BLaER1 treated with 17β-estradiol and CSF1 and Interleukin-3, amounts not matched to agents 10 nM and 100 nM (cell line): ENCODE results near the gene USH2A.

Experiments
- H3K27ac ChIP-seq, 11 experiments: shearing (Covaris generic); formaldehyde crosslinking; 2 replicates each; pipeline ENCODE4 v1.8.1; 2022
- H3K27me3 ChIP-seq, 11 experiments: shearing (Covaris generic); formaldehyde crosslinking; 2 replicates each; pipeline ENCODE4 v1.8.1; 2022
- H3K36me3 ChIP-seq, 11 experiments: shearing (Covaris generic); formaldehyde crosslinking; 2 replicates each; pipeline ENCODE4 v1.8.1; 2022
- H3K4me1 ChIP-seq, 10 experiments: shearing (Covaris generic); formaldehyde crosslinking; 2 replicates each; pipeline ENCODE4 v1.8.1; 2022
- H3K4me2 ChIP-seq, 11 experiments: shearing (Covaris generic); formaldehyde crosslinking; 2 replicates each; pipeline ENCODE4 v1.8.1; 2022
- H3K4me3 ChIP-seq, 10 experiments: shearing (Covaris generic); formaldehyde crosslinking; 2 replicates each; pipeline ENCODE4 v1.8.1; 2022
- H3K9ac ChIP-seq, 11 experiments: shearing (Covaris generic); formaldehyde crosslinking; 2 replicates each; pipeline ENCODE4 v1.8.1; 2022
- H3K9me3 ChIP-seq, 11 experiments: shearing (Covaris generic); formaldehyde crosslinking; replicated peaks in 1 of 11; 2 replicates each; pipeline ENCODE4 v1.8.1; 2022
- H4K20me1 ChIP-seq, 11 experiments: shearing (Covaris generic); formaldehyde crosslinking; 2 replicates each; pipeline ENCODE4 v1.8.1; 2022
- Cebpa-rat ChIP-seq, 11 experiments: shearing (Covaris generic); IDR thresholded peaks; 2 replicates each; pipeline ENCODE4 v1.8.1; 2022

The USH2A gene

DNA sequence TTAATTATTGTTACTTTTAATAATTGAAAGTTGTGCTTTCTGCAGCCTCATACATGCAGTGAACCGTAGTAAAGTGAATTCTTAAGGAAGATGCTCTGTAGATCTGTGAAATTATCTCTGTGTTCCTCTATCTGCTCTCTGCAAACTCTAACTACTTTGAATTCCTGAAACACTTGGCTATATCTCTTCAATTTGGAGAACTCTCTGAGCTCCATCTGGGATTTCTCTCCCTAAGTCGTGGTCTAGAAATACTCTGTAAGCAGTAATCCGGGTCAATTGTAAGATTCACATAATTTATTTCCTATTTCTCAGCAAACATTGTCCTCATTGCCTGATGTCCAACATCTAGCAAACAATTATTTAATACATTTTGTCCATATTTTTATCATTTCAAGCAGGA is 164.9 kb downstream of the USH2A start:
- Histone ChIP-seq H3K36me3 (no peaks in the 10 kb centered on the region), H3K4me3 (no peak overlapping the region), H3K27ac (no peak overlapping the region), H3K9me3 (no peaks in the 10 kb centered on the region), H3K4me2 (no peak overlapping the region), H4K20me1 (no peaks in the 10 kb centered on the region), H3K4me1 (no peaks in the 10 kb centered on the region), H3K9ac (no peak overlapping the region), H3K27me3 (no peaks in the 10 kb centered on the region)
- TF ChIP-seq Cebpa-rat (IDR thresholded peaks at IDR 0.05), result no peak

DNA sequence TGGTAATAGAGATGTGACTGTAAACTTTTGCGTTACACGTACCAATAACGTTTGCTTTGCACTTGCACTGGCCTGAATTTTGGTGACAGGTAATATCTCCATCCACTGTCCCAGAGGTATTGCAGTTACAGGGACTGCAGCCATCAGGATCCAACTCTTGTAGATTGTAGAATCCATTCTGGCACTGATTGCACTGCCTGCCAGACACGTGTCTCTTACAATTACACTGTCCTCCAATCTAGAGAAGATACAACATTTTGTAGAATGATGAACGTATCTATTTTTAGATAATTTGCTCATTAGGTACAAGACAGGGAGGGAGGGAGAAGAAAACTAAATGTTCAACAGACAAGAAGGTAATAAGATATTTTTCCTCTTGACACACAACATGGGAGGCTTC is 172.4 kb downstream of the USH2A start:
- no peaks in the 10 kb centered on the region for H3K9me3 ChIP-seq
- H3K4me3 ChIP-seq, result no peak overlapping the region
- no peak for TF ChIP-seq Cebpa-rat (IDR thresholded peaks at IDR 0.05)
- no peak overlapping the region for H3K9ac ChIP-seq
- peak overlapping the region in 4 of 11 experiments; percentile 1 to 19 (median 4); a peak in 2 of 22 replicates for H3K4me2 ChIP-seq
- no peaks in the 10 kb centered on the region for H3K27me3 ChIP-seq
- H4K20me1 ChIP-seq, result no peaks in the 10 kb centered on the region
- no peaks in the 10 kb centered on the region for H3K36me3 ChIP-seq
- peaks cover 0 to 6% (median 2%) of the 10 kb centered on the region in 10 experiments; a peak in 8 of 20 replicates for H3K4me1 ChIP-seq
- no peak overlapping the region for H3K27ac ChIP-seq

DNA sequence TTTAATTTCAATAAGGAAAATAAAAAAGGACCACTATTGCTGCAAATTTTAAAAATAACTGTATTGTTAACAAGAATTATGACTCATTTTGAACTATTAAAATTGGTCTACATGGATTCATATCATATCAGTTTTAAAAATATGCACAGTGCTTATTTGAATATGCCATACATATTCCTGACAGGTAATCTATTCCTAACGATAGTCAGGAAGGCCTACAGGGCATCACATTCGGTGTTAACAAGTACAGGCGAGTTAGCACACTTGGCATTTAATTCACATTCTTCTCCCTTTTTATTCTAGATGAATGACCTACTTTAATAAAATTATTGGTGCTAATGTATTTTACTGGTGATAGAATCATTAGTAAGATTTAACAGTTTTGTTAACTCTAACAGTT is 174.6 kb downstream of the USH2A start:
- Histone ChIP-seq H4K20me1 (no peaks in the 10 kb centered on the region), H3K4me1 (peaks cover 0 to 6% (median 2%) of the 10 kb centered on the region in 10 experiments; a peak in 8 of 20 replicates), H3K36me3 (no peaks in the 10 kb centered on the region), H3K4me2 (no peak overlapping the region), H3K9ac (no peak overlapping the region), H3K27me3 (no peaks in the 10 kb centered on the region), H3K9me3 (no peaks in the 10 kb centered on the region), H3K27ac (no peak overlapping the region), H3K4me3 (no peak overlapping the region)
- no peak for TF ChIP-seq Cebpa-rat (IDR thresholded peaks at IDR 0.05)

DNA sequence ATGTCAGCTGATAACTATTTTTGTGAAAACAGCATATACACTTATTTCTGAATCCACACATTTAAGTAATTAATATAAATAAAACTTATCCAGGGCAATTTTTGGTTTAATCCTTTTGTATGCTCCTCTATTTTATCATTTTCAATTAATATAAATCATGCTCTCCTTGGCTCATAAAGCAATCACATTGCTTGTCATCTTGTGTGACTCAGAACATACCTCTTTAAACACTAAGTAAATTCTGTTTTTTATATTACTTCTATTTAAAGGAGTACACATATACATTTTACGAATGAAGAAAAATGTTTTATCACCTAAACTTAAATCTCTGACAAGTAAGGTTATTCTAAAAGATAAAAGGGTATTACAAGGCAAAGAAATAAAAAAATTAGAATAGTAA is 175.3 kb downstream of the USH2A start:
- Histone ChIP-seq H3K9me3 (no peaks in the 10 kb centered on the region), H3K4me3 (no peak overlapping the region), H3K9ac (no peak overlapping the region), H4K20me1 (no peaks in the 10 kb centered on the region), H3K4me1 (peaks cover 0 to 6% (median 2%) of the 10 kb centered on the region in 10 experiments; a peak in 8 of 20 replicates), H3K36me3 (no peaks in the 10 kb centered on the region), H3K27me3 (no peaks in the 10 kb centered on the region), H3K4me2 (no peak overlapping the region), H3K27ac (no peak overlapping the region)
- TF ChIP-seq Cebpa-rat (IDR thresholded peaks at IDR 0.05), result no peak

DNA sequence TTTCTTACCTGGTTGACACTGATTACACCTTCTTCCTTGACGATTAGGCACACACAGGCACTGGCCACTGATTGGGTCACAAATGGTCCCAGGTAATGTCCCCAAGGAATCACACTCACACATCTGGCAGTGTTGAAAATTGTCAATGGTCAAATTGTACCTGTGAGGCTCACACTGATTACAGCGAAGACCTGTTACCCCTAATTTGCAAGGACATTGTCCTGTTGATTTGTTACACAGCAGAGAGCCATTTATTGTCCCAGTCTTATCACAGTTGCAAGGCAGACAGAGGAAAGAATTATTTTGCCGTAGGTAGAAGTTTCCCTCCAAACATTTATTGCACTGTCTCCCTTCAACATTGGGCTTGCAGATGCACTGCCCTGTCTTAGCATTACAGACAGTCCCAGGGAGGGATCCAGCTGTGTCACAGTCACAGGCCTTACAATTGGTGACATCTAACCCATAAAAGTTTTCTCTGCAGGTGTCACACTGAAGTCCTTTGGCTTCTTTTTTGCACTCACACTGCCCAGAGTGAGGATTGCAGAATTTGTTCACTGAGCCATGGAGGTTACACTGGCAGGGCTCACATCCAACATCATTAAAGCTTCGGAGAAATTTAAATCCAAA is 176.6 kb downstream of the USH2A start:
- H3K9me3 ChIP-seq, result no peaks in the 10 kb centered on the region
- no peaks in the 10 kb centered on the region for H4K20me1 ChIP-seq
- no peaks in the 10 kb centered on the region for H3K27me3 ChIP-seq
- H3K4me1 ChIP-seq, result peaks cover 0 to 6% (median 2%) of the 10 kb centered on the region in 10 experiments; a peak in 8 of 20 replicates
- H3K4me2 ChIP-seq, result no peak overlapping the region
- no peaks in the 10 kb centered on the region for H3K36me3 ChIP-seq
- no peak overlapping the region for H3K9ac ChIP-seq
- TF ChIP-seq Cebpa-rat (IDR thresholded peaks at IDR 0.05), result no peak
- no peak overlapping the region for H3K4me3 ChIP-seq
- no peak overlapping the region for H3K27ac ChIP-seq

DNA sequence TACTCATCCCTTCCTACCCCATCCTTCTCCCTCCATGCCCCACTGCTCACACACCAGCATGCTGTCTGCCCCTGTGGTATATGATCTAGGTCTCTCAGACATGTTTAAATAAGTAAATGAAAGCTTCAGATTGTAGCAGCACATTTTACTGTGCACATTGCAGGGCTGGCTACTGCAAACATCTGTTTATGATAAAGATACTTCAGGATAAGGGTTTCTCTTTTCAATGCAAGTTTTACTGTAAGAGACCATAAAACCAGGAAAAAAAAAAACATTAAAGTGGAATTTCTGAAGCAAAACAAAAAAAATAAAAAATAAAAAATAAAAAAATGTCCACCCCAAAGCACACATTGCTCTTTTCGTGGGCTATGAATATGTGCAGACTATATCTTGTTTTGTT is 184.4 kb downstream of the USH2A start:
- no peak overlapping the region for H3K4me2 ChIP-seq
- H3K4me1 ChIP-seq, result 0 out of 20 replicates have a peak, but pooled peaks cover 0 to 4% (median 0%) of the 10 kb centered on the region in 10 experiments
- no peak overlapping the region for H3K4me3 ChIP-seq
- no peak overlapping the region for H3K9ac ChIP-seq
- no peaks in the 10 kb centered on the region for H3K9me3 ChIP-seq
- H3K27me3 ChIP-seq, result no peaks in the 10 kb centered on the region
- no peak overlapping the region for H3K27ac ChIP-seq
- no peak for TF ChIP-seq Cebpa-rat (IDR thresholded peaks at IDR 0.05)
- H4K20me1 ChIP-seq, result no peaks in the 10 kb centered on the region
- H3K36me3 ChIP-seq, result no peaks in the 10 kb centered on the region

DNA sequence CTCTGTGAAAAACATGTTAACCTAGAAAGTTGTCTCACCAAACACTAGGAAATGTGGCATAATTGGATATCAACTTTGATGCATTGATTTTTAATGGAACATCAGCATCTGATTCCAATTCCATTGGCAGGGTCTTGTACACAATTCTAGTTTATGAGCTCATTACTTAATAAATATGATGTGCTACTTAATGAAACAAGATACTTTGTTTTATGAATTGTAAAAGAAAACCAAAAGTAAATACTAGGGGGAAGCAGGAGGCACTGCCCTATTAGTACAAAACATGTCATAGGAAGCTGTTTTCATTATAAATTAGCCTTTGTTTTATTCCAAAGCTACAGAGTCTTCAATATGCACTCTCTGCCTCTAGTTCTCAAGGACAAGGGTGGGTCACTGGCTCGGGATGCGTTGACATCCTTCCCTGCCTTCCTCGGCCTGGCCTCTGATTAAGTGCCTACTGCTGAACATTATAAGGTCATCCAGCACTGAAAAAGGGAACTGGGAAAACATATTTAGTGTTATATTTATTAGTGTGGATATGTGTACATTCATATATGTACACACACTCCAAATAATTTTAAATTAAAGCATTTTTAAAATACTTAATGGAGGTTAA is 185.2 kb downstream of the USH2A start:
- Histone ChIP-seq H3K4me3 (no peak overlapping the region), H3K27ac (no peak overlapping the region), H3K4me1 (0 out of 20 replicates have a peak, but pooled peaks cover 0 to 4% (median 0%) of the 10 kb centered on the region in 10 experiments), H3K4me2 (no peak overlapping the region), H4K20me1 (no peaks in the 10 kb centered on the region), H3K36me3 (no peaks in the 10 kb centered on the region), H3K27me3 (no peaks in the 10 kb centered on the region), H3K9ac (no peak overlapping the region), H3K9me3 (no peaks in the 10 kb centered on the region)
- TF ChIP-seq Cebpa-rat (IDR thresholded peaks at IDR 0.05), result no peak

DNA sequence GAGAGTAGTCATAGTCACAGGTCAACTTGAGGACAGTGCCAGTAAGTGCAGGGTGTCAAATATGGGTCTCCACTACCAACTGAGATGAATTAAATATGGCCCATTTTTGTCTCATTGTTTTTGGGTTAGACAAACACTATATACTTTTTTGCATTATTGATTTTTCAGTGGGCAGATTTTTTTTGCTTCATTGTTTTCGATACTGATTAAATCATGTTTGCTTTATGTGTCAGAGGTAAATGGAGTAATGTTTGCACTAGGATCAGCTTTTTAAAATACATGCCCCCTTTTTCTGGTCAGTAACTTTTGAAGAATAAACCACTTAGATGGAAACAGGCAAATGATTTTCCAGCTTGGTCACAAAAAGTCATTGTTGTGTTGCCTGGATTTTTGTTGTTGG is 199.0 kb downstream of the USH2A start:
- H3K9me3 ChIP-seq, result no peaks in the 10 kb centered on the region
- no peaks in the 10 kb centered on the region for H4K20me1 ChIP-seq

DNA sequence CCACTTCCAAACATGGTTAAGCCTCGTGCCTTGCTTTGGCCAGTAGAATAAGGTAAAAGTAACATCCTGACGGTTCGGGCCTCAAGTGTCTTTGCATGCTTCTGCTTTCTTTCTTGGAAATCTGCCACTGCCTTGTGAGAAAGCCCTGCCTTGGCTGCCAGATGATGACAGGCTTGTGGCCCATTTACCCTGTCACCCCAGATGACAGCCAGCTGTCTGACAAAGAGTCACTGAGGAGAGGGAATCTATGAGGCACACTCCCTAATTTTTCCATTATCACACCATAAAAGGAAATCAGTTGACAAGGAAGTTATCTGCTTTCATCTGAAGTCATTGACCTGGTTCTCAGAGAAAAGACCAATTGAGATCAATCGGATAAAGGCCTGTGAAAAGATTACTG is 199.8 kb downstream of the USH2A start:
- Histone ChIP-seq H3K27me3 (no peaks in the 10 kb centered on the region), H3K4me1 (peaks cover 0 to 37% (median 6%) of the 10 kb centered on the region in 10 experiments; a peak in 10 of 20 replicates), H3K4me2 (peak overlapping the region in 2 of 11 experiments; percentile 17 to 19; a peak in 2 of 22 replicates), H3K27ac (no peak overlapping the region; a peak in 1 of 22 replicates), H3K4me3 (no peak overlapping the region), H3K9ac (no peak overlapping the region), H4K20me1 (no peaks in the 10 kb centered on the region), H3K36me3 (no peaks in the 10 kb centered on the region), H3K9me3 (no peaks in the 10 kb centered on the region)
- no peak for TF ChIP-seq Cebpa-rat (IDR thresholded peaks at IDR 0.05)

More for the DNA sequence above, 199.0 kb downstream of the USH2A start:
- no peak overlapping the region for H3K9ac ChIP-seq
- no peak overlapping the region for H3K4me2 ChIP-seq
- no peak for TF ChIP-seq Cebpa-rat (IDR thresholded peaks at IDR 0.05)
- H3K27ac ChIP-seq, result no peak overlapping the region
- no peaks in the 10 kb centered on the region for H3K27me3 ChIP-seq
- H3K4me1 ChIP-seq, result peaks cover 0 to 37% (median 6%) of the 10 kb centered on the region in 10 experiments; a peak in 10 of 20 replicates
- H3K36me3 ChIP-seq, result no peaks in the 10 kb centered on the region
- no peak overlapping the region for H3K4me3 ChIP-seq

DNA sequence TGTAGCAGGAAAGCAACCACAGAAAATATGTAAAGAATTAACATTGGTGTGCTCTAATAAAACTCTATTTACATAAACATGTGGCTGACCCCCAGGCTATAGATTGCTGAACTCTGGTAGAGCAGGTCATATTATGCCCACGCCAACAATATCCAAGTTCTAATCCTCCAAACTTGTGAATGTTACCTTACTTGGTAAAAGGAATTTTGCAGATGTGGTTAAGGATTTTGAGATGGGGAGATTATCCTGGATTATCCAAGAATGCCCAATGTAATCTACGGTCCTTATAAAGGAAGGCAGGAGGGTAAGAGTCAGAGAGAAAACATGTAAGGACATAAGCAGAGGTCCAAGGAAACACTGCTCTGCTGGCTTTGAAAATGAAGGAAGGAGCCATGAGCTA is 201.0 kb downstream of the USH2A start:
- no peak for TF ChIP-seq Cebpa-rat (IDR thresholded peaks at IDR 0.05)
- no peak overlapping the region for H3K9ac ChIP-seq

More for the DNA sequence above, 201.0 kb downstream of the USH2A start:
- Histone ChIP-seq H3K4me2 (no peak overlapping the region), H3K27me3 (no peaks in the 10 kb centered on the region), H3K36me3 (no peaks in the 10 kb centered on the region), H3K9me3 (no peaks in the 10 kb centered on the region), H3K4me3 (no peak overlapping the region), H4K20me1 (no peaks in the 10 kb centered on the region), H3K27ac (no peak overlapping the region), H3K4me1 (peaks cover 0 to 37% (median 6%) of the 10 kb centered on the region in 10 experiments; a peak in 10 of 20 replicates)
